Stimulated activated CD8-positive, alpha-beta memory T cell treated with anti-CD3 and anti-CD28 coated beads, Interleukin-4, amount 100 ng/mL, for 24 hours (primary cell): ENCODE data around the gene PI16.
"Not testable (repeated sequence)": the region's sequence is repeated elsewhere in the genome, so short reads cannot be mapped to it uniquely, and the experiment has no call there.

Source experiments
- DNase-seq: peaks from one replicate; pipeline ENCODE4 v3.0.0-alpha.2; 2020; ENCODE audit warnings: low read depth

The PI16 gene

GRCh38 chr6:36929152-36929551, 25.4 kb upstream of the PI16 start:
- no peak for DNase-seq

GRCh38 chr6:36929607-36930006, 24.9 kb upstream of the PI16 start:
- no peak for DNase-seq

GRCh38 chr6:36930483-36930882, 24.1 kb upstream of the PI16 start:
- DNase-seq: no peak

- no peak for DNase-seq
These were observed 21.4 kb upstream of the PI16 start for GRCh38 chr6:36933102-36933501.

GRCh38 chr6:36933519-36933918, 21.0 kb upstream of the PI16 start:
- no peak for DNase-seq

GRCh38 chr6:36934901-36935300, 19.6 kb upstream of the PI16 start:
- DNase-seq: no peak

- DNase-seq: no peak
These were observed 17.7 kb upstream of the PI16 start for GRCh38 chr6:36936824-36937223.

- no peak for DNase-seq
These were observed 16.6 kb upstream of the PI16 start for GRCh38 chr6:36937896-36938295.

GRCh38 chr6:36938536-36938935, 16.0 kb upstream of the PI16 start:
- no peak for DNase-seq

GRCh38 chr6:36939005-36939404, 15.5 kb upstream of the PI16 start:
- not testable (repeated sequence) for DNase-seq

- no peak for DNase-seq
These were observed 14.5 kb upstream of the PI16 start for GRCh38 chr6:36940027-36940426.

- DNase-seq: not testable (repeated sequence)
These were observed 13.0 kb upstream of the PI16 start for GRCh38 chr6:36941561-36941960.

GRCh38 chr6:36942329-36942728, 12.2 kb upstream of the PI16 start:
- not testable (repeated sequence) for DNase-seq

GRCh38 chr6:36944650-36945049, 9.9 kb upstream of the PI16 start:
- no peak for DNase-seq

GRCh38 chr6:36945301-36945700, 9.2 kb upstream of the PI16 start:
- no peak for DNase-seq

GRCh38 chr6:36946526-36946925, 8.0 kb upstream of the PI16 start:
- DNase-seq: no peak

GRCh38 chr6:36947570-36948351, 6.8 kb upstream of the PI16 start:
- DNase-seq: no peak

GRCh38 chr6:36949076-36949475, 5.5 kb upstream of the PI16 start:
- DNase-seq: not testable (repeated sequence)

GRCh38 chr6:36949636-36950035, 4.9 kb upstream of the PI16 start:
- DNase-seq: no peak

GRCh38 chr6:36953931-36954261, 642 bp upstream of the PI16 start:
- DNase-seq: no peak

GRCh38 chr6:36955136-36955535, 598 bp downstream of the PI16 start:
- DNase-seq: no peak

GRCh38 chr6:36955671-36956445, 1.3 kb downstream of the PI16 start:
- no peak for DNase-seq

- DNase-seq: no peak
These were observed 1.9 kb downstream of the PI16 start for GRCh38 chr6:36956446-36956820.
